Heart left ventricle (tissue), 16 donors: ENCODE data around the gene RORC. TPM values are rescaled to one million over a fixed set of nuclear protein-coding genes. Genes with fewer than 3 reads are reported as not detected.

Experiments used
- ATAC-seq, 4 donors: fragments of 200-7000 bp; cut with Tn5 transposase; one replicate each; pipeline ENCODE4 v1.9.1; 2020 to 2022; ENCODE audit warnings: moderate library complexity in 4 of 4, mild to moderate bottlenecking in 3 of 4, moderate number of reproducible peaks in 1 of 4
- DNase-seq, 5 donors: peaks; one replicate each; pipeline ENCODE4 v3.0.0-alpha.2; 2020
- H3K27ac ChIP-seq, 12 donors: fragments of 200-600 bp; sonication (generic) in 4 of 12; one replicate each; pipeline versions ENCODE4 v1.5.0 to v1.8.0; 2016 to 2022; ENCODE audit warnings: mild to moderate bottlenecking in 2 of 12
- H3K27me3 ChIP-seq, 9 donors: fragments of 200-600 bp; sonication (generic) in 2 of 9; one replicate each; pipeline versions ENCODE4 v1.5.1 to v1.8.0; 2016 to 2022; ENCODE audit warnings: mild to moderate bottlenecking in 3 of 9
- H3K36me3 ChIP-seq, 9 donors: fragments of 200-600 bp; sonication (generic) in 2 of 9; one replicate each; pipeline versions ENCODE4 v1.5.0 to v1.8.0; 2018 to 2022; ENCODE audit warnings: mild to moderate bottlenecking in 2 of 9
- H3K4me1 ChIP-seq, 12 donors: fragments of 200-600 bp; sonication (generic) in 4 of 12; one replicate each; pipeline versions ENCODE4 v1.5.0 to v1.8.0; 2016 to 2022; ENCODE audit warnings: mild to moderate bottlenecking in 3 of 12
- H3K4me3 ChIP-seq, 12 donors: fragments of 200-600 bp; sonication (generic) in 4 of 12; one replicate each; pipeline versions ENCODE4 v1.5.0 to v1.8.0; 2017 to 2022; ENCODE audit warnings: mild to moderate bottlenecking in 9 of 12, moderate library complexity in 4 of 12
- H3K9me3 ChIP-seq, 12 donors: fragments of 200-600 bp; sonication (generic) in 4 of 12; one replicate each; pipeline versions ENCODE4 v1.5.0 to v1.8.0; 2016 to 2022; ENCODE audit warnings: mild to moderate bottlenecking in 1 of 12
- CTCF ChIP-seq, 12 donors: fragments of 200-600 bp; sonication (generic) in 4 of 12; IDR thresholded peaks; one replicate each; pipeline versions ENCODE4 v1.5.0 to v1.8.0; 2018 to 2022; ENCODE audit warnings: antibody characterized with exemption in 12 of 12, mild to moderate bottlenecking in 5 of 12
- POLR2A ChIP-seq, 2 donors: fragments of 450-650 bp; IDR thresholded peaks; one replicate each; pipeline ENCODE4 v1.6.1; 2017; ENCODE audit warnings: antibody characterized with exemption in 2 of 2, mild to moderate bottlenecking in 2 of 2, moderate library complexity in 2 of 2
- WGBS, 4 donors: extraction: QIAGEN DNeasy Blood & Tissue Kit in 2 of 4; methylation state at CpG; one replicate each; pipeline versions ENCODE4 v1.1.5 to v1.1.7; 2013 to 2018; 5-methylcytosine and 5-hydroxymethylcytosine counted together
- intact Hi-C, 10 donors: fragments of 100-400 bp; cut with DNase I; formaldehyde crosslinking; loops; one replicate each; pipeline versions ENCODE4 v1.11.1 to v1.14.2; 2022
- polyA plus RNA-seq, 2 donors: library from polyadenylated mRNA; stranded (reverse); fragments of 200-250 nt; gene quantifications; one replicate each; pipeline ENCODE4 v1.2.3, GENCODE V29; 2013
- total RNA-seq, 9 donors: library from RNA; depleted of rRNA in 2 of 9; stranded (reverse); fragments of >200 nt in 2 of 9; fragmentation: NEBNext Ultra II Directional in 3 of 9; extraction: Animal tissue kit (Norgen Biotek cat#: 25700) in 3 of 9; gene quantifications; one replicate each; pipeline versions ENCODE4 v1.1.0 to v1.2.4, GENCODE V29; 2016 to 2023
- donor health status: ischemic (EF 13 %, LVEDD 7.1; RV severe dilation, severe dysfunction).
- donor health status: healthy with polysubstance abuse.
- donor health status: DM: no; HTN: yes; CAD: no.
- donor health status: DM: no; HTN: no; CAD: no.
- donor health status: ischemic (EF 25% LVEDD 6.9; RV normal size, moderate dysfunction).
- donor health status: ischemic (EF 25% LVEDD 5.7; RV mildly dilated, moderate dysfunction).
- donor health status: healthy.
- donor health status: DM: yes; HTN: yes; CAD: no.
- donor health status: ischemic (EF 35%, LVEDD 5.7; RV mildly dilated, moderate dysfunction).
- donor health status: nonischemic (EF 11% LVEDD 7.7; RV severe dilation, severe dysfunction).
- donor health status: DM: yes; HTN: yes; CAD: no.
- donor health status: PGD.
- donor health status: ischemic (EF 29% LVEDD 5.4; RV normal size, mild dysfunction).
- donor health status: nonischemic (EF 23%, LVEDD 6.1; RV moderate dilation, normal function).

RORC gene
- total and polyA plus RNA-seq, 11 donors: 3.6 to 58.9 (median 11.8) TPM

GRCh38 chr1:151843398-151843797 is 11.8 kb upstream of the RORC start:
- no peak for DNase-seq
- Histone ChIP-seq H3K27ac (no peak overlapping the region), H3K27me3 (peaks cover 8 to 32% (median 22%) of the 10 kb centered on the region in 9 donors), H3K4me1 (peaks cover 0 to 26% (median 16%) of the 10 kb centered on the region in 12 donors), H3K36me3 (no peaks in the 10 kb centered on the region), H3K9me3 (no peaks in the 10 kb centered on the region), H3K4me3 (no peak overlapping the region)
- intact Hi-C loops: no loop called here
- 77 to 82% (median 82%) methylated on average over 2 of the region's 2 CpGs for WGBS, 4 donors
- TF ChIP-seq CTCF (IDR thresholded peaks at IDR 0.05) (no peak), POLR2A (IDR thresholded peaks at IDR 0.05) (no peak)
- ATAC-seq: no peak

- H3K4me1 ChIP-seq: peaks cover 0 to 31% (median 19%) of the 10 kb centered on the region in 12 donors
- H3K4me3 ChIP-seq: no peak overlapping the region
- DNase-seq: no peak
- H3K9me3 ChIP-seq: no peaks in the 10 kb centered on the region
- no peak overlapping the region for H3K27ac ChIP-seq
- ATAC-seq: no peak
- no peak for TF ChIP-seq CTCF (IDR thresholded peaks at IDR 0.05)
- TF ChIP-seq POLR2A (IDR thresholded peaks at IDR 0.05): no peak
- 86 to 97% (median 93%) methylated on average over 2 of the region's 2 CpGs for WGBS, 4 donors
- intact Hi-C loops: no loop called here
- peaks cover 16 to 46% (median 29%) of the 10 kb centered on the region in 9 donors for H3K27me3 ChIP-seq
- H3K36me3 ChIP-seq: no peaks in the 10 kb centered on the region
These were observed 9.5 kb upstream of the RORC start for GRCh38 chr1:151841141-151841540.

- Histone ChIP-seq H3K9me3 (no peaks in the 10 kb centered on the region), H3K27me3 (peaks cover 16 to 46% (median 29%) of the 10 kb centered on the region in 9 donors), H3K36me3 (no peaks in the 10 kb centered on the region), H3K27ac (peak overlapping the region in 3 of 12 donors; percentile 46 to 68 (median 49)), H3K4me3 (peak overlapping the region in 1 of 12 donors; percentile 57), H3K4me1 (peaks cover 0 to 29% (median 19%) of the 10 kb centered on the region in 12 donors)
- no peak for TF ChIP-seq CTCF (IDR thresholded peaks at IDR 0.05)
- TF ChIP-seq POLR2A (IDR thresholded peaks at IDR 0.05): no peak
- intact Hi-C loops: no loop called here
- ATAC-seq (no peak), DNase-seq (no peak)
These were observed 8.8 kb upstream of the RORC start for GRCh38 chr1:151840421-151840820.

- 5 to 14% (median 9%) methylated on average over 35 to 47 of the region's 47 CpGs for WGBS, 4 donors
- H3K27me3 ChIP-seq: peaks cover 16 to 46% (median 29%) of the 10 kb centered on the region in 9 donors
- H3K9me3 ChIP-seq: no peaks in the 10 kb centered on the region
- H3K27ac ChIP-seq: peak within 1 kb of the TSS in 5 of 12 donors; percentile 34 to 68 (median 49)
- H3K4me3 ChIP-seq: peak within 1 kb of the TSS; percentile 31 to 60 (median 50)
- no peaks in the 10 kb centered on the region for H3K36me3 ChIP-seq
- intact Hi-C loops: loop anchor here in 8 of 10 donors (5.0 to 10.0 kb wide), 7 partner anchors 102 to 395 kb away; partner anchors contain the start of gene POGZ (in 1 of the 8)
- no peak for TF ChIP-seq POLR2A (IDR thresholded peaks at IDR 0.05)
- TF ChIP-seq CTCF (IDR thresholded peaks at IDR 0.05): no peak
- H3K4me1 ChIP-seq: peaks cover 0 to 29% (median 19%) of the 10 kb centered on the region in 12 donors
- DNase-seq: peak in 1 of 5 donors; percentile 31
- ATAC-seq: peak in 3 of 4 donors; percentile 43 to 52 (median 51)
These were observed 8.1 kb upstream of the RORC start, which contains the start of gene C2CD4D for GRCh38 chr1:151839457-151840403. C2CD4D (minus strand) TSS chr1:151839820; CDS start chr1:151838989, 831 bp downstream.
